ENCODE data around the gene PPL.

GRCh38 chr16:4931381-4931780, 5.6 kb downstream of the PPL start:
- TF ChIP-seq EZH2 (IDR thresholded peaks at IDR 0.05) (no peak), POLR2AphosphoS5 (IDR thresholded peaks at IDR 0.05; ENCODE audit: borderline replicate concordance, low read depth, low read length) (no peak)

Measured in SK-N-MC (cell line).